Stimulated activated CD8-positive, alpha-beta memory T cell treated with anti-CD3 and anti-CD28 coated beads, Interleukin-4, amount 100 ng/mL, for 4 hours (primary cell): ENCODE results near the gene MAT2A.
"Not testable (repeated sequence)": the region's sequence is repeated elsewhere in the genome, so short reads cannot be mapped to it uniquely, and the experiment has no call there.

Experiments
- DNase-seq, 2 donors: peaks; one replicate each; pipeline ENCODE4 v3.0.0-alpha.2; 2020; ENCODE audit warnings: low read depth in 2 of 2, low spot score in 1 of 2

Gene MAT2A

DNA sequence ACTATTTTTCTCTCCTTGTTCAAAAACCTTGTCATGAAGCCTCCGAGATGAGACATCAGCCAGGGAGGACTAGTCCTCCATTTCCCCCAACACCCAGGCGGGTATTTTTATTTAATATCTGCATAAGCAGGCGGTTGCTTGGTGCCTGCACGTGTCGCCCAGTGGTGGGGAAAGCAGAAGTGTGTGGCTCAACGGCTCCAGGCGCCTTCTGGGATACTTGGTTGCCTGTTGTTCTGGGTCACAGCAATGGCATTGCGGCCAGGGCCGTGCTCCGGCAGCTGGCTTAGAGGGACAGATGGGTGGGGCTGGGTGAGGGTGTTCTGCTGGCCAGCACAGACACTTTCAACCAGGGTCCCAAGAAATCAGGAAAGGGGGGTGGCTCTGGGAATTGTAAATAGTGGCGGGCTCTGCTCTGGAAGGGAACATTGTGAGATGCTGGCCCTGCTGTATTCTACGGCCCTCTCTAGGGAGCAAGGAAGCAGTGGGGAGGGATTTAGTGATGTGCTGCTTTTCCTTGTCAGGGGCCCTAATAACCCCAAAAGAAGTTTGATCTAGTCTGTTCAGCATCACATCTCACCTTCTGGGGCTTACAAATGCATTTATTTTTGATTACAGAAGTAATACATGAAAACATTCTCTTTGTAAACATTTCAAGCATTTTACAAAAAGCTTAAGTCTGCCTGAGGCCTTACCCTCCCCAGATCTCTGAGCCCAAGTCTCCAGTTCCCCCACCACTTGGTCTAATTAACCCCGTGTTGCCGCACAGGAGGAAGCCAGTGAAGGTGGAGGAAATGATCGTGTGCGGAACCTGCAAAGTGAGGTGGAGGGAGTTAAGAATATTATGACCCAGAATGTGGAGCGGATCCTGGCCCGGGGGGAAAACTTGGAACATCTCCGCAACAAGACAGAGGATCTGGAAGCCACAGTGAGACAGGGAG is 39.5 kb downstream of the MAT2A start:
- DNase-seq, result no peak

DNA sequence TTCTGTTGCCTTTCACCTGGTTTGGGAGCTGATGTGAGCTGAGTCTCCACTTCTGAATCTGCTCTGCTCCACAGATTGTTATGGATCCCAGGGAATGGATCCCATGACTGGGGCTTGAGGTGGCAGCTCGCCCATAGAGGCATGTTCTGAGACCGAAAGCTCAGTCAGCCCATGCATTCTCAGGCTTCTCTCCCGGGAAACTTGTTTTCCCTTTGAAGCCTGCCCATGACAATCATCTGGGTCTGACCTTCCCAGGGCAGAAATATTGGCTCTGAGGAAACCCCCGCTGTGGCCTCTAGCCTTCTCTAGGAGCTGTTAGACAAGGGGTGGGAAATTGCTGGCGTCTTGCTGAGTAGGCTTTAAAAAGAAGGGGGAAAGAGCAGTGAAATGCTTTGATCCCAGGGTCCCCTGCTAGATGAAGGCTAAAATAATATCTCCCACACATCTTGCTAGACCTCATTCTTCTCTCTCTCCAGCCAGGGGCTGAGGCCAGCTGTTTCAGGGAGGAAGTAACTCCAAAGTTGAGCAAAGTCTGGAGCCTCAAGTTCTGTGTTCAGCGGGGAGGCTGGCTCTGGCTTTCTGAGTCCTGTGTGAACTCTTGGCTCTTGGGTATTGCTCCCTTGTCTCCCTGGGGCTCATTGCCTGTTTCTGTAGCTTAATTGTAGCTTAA is 40.4 kb downstream of the MAT2A start:
- DNase-seq, result no peak

DNA sequence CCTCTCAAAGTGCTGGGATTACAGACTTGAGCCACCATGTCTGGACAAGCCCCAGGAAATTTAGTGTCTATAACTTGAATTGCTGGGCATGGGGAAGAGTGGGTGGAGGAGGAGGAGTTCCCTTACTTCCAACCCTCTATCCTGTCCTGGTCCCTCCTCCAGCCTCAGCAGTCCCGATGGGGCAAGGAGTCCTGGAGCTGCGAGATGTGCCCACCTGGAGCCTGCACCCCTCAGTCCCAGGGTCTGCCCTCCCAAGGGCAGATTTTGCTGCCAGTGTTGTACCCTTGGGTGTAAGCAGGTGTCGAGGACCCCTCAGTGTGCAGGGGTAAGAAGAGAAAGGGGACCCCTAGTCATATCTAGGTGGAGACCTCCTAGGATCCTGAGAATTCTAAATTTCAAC is 41.2 kb downstream of the MAT2A start:
- no peak for DNase-seq

DNA sequence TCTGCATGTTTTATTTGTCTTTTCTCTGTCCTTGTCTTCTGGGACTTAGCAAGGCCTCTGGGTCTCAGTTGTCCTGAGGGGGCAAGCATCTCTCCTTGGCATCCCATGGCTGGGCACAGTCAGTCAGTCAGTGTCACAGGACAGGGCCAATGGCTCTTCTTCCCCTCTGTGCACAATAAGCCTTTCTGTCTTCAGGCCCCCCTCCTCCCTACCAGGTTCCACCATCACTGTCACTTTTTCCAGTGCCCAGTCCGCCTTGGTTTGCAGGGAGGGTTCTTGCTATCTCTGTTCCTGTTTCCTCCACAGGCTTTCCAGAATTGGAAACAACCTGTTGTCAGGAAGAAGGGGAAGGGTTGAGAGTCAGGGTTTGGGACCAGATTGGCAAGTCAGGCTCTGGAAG is 43.5 kb downstream of the MAT2A start:
- no peak for DNase-seq

DNA sequence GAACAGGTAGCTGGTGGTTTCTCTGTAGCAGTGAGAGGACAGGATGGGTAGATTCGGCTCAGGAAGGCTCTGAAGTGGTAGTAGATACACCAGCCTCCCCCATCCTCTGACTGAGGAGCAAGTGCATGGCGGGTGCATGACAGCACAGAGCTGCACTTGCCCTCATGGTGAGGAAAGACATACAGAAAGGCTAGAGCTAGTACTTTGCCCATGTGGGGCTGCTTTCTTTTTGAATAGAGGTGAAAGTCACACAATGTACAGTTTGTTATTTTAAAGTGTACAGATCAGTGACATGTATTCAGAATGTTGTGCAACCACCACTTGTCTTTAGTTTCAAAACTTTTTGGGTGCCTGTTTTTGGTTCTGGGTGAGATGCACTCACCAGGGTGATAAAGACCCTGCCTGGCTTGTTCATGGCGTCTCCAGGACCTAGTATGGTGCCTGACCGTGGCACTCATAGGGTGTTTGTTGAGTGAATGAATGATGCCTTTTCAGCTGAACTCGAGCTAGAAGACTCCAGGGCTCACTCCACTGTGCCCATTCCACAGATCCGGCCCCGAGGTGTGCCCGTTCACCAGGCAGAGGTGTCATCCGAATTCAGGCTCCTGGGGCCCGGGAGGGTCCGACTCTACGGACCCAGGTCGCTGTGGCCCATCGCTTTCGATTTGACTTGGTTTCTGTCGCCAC is 44.8 kb downstream of the MAT2A start:
- no peak for DNase-seq

DNA sequence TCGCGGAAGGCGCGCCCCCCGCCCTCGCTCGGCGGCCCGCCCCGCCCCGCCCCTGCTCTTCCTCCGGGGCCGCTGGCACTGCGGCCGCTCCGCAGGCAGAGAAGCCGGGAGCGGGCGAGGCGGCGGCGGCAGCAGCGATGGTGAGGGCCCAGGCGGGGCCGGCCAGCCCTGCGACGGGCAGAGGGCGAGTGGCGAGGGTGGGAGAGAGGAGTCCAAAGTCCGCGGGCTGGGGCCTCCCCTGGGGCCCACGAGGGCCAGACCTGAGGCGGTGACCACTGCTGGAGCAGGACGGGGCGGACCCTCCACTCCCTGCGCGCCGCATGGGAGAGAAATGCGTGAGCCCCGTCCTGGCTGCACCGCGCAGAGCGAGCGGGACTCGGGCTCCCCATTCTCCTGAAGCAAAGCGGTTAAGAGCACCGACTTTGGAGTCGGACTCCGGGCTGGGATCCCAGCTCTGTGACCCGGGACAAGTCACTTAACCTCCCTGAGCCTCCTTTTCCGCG is 45.4 kb downstream of the MAT2A start, which contains the start of gene VAMP5:
Gene VAMP5 (plus strand): TSS at position 78 of the 503 bp plus-strand sequence. CDS start 60 bp downstream, at position 138.
- DNase-seq, result no peak

DNA sequence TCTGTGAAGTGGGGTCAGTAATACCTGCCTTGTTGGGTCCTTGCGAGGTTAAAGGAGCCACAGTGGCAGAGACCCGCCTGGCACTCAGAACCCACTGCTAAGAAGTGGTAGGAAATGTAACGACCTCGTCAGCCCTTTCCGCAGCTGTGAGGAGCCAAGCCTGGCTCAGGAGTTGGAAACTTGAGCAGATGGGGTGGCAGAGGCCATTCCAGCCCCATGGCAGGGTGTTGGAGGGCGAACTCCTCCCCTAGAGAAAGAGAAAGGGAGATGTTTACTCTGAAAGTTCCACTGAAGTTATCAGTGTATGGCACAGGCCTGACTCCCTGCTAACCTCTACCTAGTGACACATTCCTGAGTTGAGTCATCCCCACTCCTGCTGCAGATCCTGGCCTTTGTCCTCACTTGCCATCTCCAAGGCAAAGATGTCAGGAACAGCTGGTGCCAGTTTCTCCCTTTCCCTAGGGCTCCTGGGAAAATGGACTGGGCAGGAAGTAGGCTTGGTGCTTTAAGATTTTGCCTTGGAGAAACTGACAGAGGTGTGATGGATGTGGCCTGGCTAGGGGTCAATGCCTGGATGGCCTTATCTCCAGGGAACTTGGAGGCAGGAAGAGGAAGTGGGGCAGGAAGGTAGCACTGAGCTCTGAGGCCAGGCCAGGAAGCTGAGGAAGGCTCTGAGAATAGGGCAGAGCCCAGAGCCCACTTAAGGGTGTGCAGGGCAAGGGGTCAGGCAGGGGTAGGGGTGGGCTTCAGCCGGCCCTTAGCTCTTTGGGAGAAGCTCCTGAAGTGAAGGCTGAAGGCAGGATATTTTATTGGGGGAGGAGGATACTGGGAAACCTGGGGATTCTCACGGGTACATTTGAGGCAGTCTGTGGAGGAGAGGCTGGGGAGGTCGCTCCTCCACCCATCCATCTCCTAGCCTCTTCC is 46.2 kb downstream of the MAT2A start:
- no peak for DNase-seq

DNA sequence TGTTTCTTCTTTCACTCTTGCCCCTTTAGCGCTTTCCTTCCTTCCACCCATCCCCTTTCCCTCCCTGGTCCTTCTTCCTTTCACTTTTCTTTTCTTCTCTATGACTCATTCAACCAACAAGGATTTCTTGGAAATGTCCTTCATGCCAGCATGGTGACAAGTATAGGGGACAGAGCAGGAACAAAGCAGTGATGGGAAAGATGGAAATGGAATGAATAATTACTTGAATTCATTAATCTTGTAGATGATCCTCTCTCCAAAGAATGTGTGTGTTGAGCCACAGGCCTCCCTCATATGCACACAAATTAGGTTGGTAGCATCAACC is 46.8 kb downstream of the MAT2A start:
- no peak for DNase-seq

DNA sequence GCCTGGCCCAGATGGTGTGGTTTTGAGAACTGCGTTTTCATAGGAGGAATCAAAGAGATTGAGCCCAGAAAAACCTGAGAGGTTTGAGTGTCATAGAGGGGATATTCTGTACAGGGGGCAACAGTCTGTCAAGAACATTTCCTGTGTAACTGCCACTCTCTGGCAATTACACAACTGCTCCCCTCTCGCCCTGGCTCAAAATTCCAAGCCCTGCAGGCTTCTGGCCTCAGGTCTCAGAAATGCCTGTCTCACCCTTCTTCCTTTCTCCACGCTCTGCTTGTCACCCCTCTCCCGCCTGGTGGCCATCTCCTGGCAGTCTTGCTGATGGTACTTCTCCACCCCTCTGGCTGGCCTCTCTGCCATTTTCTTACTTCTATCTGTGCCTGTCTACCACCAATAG is 49.3 kb downstream of the MAT2A start:
- no peak for DNase-seq

DNA sequence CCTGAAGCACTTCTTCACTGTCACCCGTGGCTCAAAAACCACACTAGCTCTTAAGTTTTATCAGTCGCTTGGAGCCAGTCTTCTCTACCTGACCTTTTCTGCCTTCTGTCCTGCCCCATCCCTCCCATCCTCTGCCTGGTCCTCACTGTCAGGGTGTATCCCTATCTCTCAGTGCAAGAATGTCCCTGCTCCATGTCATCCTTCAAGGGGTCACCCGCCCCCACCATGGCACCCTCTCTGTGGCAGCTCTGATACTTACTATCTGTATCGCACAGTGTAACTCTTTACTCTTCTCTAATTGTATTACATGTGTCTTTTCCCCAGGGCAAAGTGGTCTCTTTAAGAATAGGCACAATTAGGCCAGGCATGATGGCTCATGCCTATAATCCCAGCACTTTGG is 49.7 kb downstream of the MAT2A start:
- no peak for DNase-seq

DNA sequence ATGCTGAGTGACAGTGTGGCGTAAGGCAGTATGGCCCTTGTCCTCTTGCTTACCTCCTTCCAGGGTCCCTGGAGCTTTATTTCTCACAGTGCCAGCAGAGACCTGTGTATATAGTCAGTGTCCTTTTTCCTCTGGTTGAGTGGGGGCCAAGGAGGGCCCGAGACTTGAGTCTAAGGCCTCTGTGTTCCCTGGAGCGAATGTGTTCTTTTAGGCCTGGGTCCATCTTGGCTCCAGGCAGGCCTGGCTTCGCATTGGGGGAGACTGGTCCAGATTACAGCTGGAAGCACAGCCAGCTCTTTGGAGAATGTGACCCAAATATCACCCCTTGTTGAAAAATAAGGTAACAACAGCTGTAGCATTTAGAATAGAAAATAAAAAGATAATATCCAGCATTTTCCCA is 50.2 kb downstream of the MAT2A start:
- no peak for DNase-seq

DNA sequence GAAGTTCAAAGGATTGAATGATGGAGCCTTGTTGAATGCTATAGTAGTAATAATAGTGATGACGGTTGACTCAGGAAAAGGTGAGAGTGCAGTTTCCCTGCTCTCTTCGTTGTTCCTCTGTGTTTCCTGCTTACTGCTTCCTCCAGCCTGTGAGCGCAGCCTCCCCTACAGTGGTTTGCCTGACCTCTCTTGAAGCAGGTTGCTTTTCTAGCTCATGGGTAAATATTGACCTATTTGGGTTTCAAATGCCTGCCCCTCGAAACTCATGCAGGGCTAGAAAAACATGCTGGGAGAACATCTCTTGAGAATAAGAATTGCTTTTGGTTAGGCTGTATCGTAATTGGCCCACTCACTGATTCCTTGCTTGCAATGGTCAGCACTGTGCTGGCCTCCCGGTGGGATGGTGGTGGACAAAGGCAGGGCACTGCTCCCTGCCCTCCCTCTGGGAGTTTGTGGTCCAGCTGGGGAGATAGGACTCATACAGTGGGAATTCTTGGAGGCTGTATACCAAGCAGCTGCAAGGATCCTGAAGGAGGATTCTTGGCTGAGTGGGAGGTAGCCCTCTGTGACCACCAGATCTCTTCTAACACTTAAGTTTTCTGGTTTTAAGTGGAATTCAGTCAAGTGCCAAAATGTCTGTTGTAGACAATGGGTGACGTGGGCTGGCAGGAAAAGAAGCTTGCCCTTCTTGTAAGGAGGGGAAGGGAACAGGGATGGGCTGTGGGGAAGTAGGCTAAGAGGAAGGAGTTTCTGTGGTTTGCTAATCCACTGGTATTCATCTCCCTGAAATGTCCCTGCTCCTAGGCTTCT is 51.2 kb downstream of the MAT2A start:
- DNase-seq, result no peak

DNA sequence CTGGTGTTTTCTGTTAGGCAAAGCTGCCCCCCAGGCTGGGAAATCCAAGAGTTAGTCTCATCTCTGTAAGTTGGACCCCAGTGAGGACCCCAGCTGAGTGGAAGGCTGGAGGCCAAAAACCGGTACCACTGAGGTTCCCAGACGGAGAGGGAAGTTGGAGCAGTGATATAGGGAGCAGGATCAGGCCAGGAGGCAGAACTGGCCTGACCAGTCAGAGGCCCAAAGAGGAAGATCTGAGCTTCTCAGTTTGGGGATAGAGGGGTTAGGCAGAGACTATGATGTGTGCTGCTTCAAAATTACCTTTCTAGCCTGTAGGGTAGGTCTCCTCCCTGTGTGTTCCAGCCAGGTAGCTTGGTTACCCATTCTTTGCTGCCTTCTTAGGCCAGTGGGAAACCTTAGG is 52.0 kb downstream of the MAT2A start:
- DNase-seq, result no peak

DNA sequence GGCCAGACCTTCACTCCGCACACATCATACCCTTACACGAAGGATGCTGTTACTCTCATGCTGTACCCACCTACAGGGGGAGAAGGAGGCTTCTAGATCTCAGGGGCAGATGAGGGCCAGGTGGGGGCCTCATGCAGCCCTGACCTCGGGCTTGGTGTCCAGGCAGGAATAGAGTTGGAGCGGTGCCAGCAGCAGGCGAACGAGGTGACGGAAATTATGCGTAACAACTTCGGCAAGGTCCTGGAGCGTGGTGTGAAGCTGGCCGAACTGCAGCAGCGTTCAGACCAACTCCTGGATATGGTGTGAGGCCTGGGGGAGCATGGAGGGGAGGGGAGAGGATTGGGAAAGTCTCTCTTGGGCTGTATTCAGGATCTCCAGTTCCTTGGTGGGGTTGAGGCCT is 52.6 kb downstream of the MAT2A start:
- no peak for DNase-seq

DNA sequence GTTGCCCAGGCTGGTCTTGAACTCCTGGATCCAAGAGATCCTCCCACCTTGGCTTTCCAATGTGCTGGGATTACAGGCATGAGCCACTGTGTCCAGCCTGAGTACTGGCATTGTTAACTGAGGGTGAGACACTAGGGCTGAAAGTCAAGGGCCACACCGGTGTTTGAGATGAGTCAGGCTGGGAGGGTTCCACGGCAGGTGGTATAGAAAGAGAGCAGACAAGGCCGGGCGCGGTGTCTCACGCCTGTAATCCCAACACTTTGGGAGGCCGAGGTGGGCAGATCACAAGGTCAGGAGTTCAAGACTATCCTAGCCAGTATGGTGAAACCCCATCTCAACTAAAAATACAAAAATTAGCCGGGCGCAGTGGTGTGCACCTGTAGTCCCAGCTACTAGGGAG is 53.3 kb downstream of the MAT2A start:
- DNase-seq, result not testable (repeated sequence)

DNA sequence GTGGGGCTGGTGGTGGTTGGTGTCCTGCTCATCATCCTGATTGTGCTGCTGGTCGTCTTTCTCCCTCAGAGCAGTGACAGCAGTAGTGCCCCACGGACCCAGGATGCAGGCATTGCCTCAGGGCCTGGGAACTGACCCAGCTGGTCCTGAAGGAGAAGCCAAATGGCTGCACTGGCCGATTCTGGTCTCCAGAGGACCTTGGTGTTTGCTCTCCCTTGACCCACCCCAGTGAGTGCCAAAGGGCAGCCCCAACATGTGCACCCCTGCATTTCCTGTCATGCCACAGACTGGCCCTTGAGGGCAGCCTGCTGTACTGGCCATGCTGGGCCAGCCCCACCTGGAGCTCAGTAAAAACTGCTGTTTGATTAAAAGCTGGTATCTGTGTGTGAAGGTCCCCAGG is 54.1 kb downstream of the MAT2A start:
- no peak for DNase-seq
